ENCODE results near the gene QRFP.

The QRFP gene

DNA sequence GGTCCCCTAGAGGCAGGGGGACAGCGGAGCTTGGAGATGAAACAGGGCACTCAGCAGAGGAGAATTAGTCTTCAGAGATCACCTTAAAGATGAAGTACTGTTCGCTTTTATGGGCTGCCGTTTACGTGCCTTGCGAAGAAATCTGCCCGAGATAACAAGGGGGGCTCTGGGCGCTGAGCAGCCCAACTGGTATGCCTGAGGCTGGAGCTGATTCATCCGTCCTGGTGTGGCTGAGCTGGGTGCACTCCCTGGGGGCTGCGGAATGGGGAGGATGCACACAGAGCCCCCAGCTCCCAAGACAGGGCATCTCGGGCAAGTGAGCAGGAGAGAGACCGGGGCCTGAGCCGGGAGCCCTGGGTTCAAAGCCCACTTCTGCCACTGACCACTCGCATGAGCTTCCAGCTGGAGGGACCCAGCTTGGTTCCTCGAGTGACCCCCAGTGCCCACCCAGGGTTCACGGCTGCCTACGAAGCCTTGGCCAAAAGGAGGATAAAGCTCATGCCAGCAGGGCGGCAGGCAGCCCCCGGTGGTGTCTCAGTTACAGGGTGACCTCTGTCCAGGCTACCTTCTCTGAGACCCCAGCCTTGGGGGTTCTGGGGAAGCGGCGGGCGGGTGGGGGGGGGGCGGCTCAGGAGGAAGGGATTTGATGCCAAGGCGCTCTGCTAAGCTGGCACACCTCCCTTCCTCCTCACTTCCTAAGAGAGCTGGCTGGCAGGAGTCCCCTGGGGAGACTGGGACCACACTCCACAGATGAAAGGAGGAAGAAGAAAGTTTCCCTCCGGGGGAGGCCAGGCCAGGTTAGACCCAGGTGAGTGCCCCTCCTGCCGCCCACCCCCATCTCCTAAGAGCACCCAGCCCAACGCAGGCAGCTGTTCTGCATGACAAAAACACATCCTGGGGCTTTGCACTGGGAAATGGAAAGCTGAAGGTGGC is 36.8 kb upstream of the QRFP start:
- H3K4me3 ChIP-seq (replicated peaks; ENCODE audit: low read depth, low read length), result no peak overlapping the region
- TF ChIP-seq, protein P1, sequence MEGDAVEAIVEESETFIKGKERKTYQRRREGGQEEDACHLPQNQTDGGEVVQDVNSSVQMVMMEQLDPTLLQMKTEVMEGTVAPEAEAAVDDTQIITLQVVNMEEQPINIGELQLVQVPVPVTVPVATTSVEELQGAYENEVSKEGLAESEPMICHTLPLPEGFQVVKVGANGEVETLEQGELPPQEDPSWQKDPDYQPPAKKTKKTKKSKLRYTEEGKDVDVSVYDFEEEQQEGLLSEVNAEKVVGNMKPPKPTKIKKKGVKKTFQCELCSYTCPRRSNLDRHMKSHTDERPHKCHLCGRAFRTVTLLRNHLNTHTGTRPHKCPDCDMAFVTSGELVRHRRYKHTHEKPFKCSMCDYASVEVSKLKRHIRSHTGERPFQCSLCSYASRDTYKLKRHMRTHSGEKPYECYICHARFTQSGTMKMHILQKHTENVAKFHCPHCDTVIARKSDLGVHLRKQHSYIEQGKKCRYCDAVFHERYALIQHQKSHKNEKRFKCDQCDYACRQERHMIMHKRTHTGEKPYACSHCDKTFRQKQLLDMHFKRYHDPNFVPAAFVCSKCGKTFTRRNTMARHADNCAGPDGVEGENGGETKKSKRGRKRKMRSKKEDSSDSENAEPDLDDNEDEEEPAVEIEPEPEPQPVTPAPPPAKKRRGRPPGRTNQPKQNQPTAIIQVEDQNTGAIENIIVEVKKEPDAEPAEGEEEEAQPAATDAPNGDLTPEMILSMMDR (IDR thresholded peaks at IDR 0.05; ENCODE audit: low read depth, low read length, missing control alignments), result no peak
- no peak for DNase-seq (ENCODE audit: extremely low read depth, low read depth)

DNA sequence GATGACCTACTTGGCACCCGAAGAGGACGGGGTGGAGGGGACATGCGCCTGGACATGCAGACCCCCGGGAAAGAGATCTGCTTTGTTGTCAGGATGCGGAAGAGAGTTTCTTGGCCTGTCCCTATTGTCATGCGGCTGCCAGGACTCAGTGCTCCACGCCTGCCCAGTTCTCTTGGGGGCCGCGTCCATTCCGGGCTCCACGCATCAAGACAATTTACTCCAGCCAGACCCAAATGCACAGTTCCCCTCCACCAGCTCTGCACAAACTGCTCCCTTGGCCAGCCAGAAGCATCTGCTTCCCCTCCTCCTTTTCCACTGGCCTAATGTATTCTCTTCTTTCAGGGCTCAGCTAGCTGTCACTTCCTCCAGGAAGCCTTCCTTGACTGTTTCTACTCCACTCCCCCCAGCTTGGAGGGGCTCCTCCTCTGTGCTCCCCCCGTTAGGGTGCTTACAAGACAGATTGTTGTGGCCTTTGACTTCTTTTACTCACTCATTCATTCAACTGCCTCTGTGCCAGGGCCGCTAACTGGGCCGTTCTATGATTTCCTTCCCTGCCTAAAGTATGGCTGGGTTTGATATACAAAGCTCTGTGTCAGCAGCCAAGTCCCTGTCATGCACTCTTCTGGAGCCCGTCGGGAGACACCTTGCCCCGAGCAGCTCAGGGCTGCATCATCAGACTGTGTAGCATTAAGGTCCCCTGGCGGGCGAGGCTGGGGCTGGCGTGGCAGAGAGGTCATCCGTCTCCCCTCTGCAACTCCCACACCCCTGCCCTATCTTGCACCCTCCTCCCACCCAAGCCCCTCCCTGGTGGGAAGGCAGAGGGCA is 35.9 kb upstream of the QRFP start:
- TF ChIP-seq, protein P1 (IDR thresholded peaks at IDR 0.05; ENCODE audit: low read depth, low read length, missing control alignments), result no peak
- no peak for DNase-seq (ENCODE audit: extremely low read depth, low read depth)
- no peak overlapping the region for H3K4me3 ChIP-seq (replicated peaks; ENCODE audit: low read depth, low read length)

DNA sequence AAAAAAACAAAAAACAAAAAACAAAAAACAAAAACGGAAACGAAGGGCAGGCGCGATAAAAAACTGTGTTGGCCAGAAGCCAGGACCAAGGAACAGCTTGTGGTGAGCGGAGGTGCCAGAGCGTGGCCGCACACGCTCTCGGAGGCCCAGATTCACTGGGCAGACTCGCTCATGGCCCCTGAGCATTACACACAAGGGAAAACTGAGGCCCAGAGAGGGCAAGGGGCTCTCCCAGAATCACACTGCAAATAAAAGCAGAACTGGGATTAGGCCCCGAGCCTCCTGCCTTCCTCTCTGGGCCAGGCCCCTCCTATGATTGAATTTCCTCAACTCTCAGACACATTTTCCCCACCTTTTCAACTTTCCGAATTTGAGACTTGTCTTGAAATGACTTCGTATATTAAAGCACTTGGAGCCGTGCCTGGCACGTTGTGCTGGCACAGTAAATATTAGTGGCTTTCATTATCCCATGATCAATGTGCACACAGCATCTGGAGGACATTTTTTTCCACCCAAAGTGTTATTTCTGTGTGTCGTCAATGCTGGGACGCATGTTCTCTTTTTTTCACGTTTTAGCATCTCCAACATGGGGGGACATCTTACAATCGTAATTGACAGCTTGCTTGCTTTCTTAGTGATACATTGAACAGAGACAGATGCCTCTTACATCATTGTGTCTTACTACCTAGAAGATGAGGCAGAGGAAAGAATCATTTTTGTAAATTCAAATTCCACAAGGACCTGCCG is 35.1 kb upstream of the QRFP start:
- H3K4me3 ChIP-seq (replicated peaks; ENCODE audit: low read depth, low read length), result no peak overlapping the region
- TF ChIP-seq, protein P1 (IDR thresholded peaks at IDR 0.05; ENCODE audit: low read depth, low read length, missing control alignments), result no peak
- no peak for DNase-seq (ENCODE audit: extremely low read depth, low read depth)

DNA sequence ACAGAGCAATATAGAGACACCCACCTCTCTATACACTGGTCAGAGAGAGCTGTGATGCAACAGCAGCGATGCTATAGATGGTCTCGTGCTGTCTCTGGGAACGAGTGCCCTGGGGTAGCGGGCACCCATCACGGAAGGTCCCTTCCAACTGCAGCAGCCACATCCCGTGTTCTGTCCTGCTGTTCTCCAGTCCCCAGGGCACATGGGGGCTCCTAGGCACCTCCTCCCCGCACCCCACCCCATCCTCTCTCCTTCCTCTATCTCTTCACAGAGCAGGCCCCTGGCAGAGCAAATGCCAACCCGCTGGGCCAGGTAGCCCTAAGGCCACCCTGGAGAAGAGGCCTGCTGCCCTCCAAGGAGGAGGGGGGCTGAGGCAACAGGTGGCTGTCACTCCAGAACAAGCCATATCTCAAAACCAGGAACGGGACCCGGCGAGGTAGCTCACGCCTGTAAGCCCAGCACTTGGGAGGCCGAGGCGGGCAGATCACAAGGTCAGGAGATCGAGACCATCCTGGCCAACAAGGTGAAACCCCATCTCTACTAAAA is 34.3 kb upstream of the QRFP start:
- H3K4me3 ChIP-seq (replicated peaks; ENCODE audit: low read depth, low read length), result no peak overlapping the region
- TF ChIP-seq, protein P1 (IDR thresholded peaks at IDR 0.05; ENCODE audit: low read depth, low read length, missing control alignments), result no peak
- DNase-seq (ENCODE audit: extremely low read depth, low read depth), result no peak

DNA sequence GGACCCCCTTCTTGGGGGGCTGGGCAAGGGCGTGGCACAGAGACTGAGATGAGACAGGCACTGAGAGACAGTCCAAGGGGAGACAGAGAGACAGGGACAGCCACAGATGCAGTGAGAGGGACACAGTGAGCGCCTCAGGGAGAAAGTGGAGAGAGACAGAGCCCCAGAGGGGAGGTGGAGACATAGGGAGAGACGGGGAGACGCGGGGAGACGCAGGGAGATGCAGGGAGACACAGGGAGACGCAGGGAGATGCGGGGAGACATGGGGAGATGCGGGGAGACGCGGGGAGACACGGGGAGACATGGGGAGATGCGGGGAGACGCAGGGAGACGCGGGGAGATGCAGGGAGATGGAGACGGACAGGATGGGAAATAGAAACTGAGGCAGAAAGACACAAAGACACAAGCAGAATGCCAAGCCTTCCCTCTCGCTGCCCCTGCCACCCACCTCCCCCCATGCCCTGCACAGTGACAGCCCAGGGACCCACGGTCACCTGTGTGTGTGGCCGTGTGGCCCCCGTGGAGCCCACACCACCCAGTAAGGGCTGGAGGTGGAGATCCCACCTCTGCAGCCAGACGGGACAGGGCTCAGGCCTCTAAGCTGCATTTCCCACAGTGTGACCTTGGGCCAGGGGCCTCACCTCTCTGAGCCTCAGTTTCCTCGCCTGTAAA is 33.7 kb upstream of the QRFP start:
- DNase-seq (ENCODE audit: extremely low read depth, low read depth), result no peak
- TF ChIP-seq, protein P1 (IDR thresholded peaks at IDR 0.05; ENCODE audit: low read depth, low read length, missing control alignments), result no peak
- H3K4me3 ChIP-seq (replicated peaks; ENCODE audit: low read depth, low read length), result no peak overlapping the region
